GM11168 (cell line): Measurements from ENCODE around the gene LPCAT4.

Source experiments
- in situ Hi-C: fragments of 300-500 bp; cut with MboI; formaldehyde crosslinking; loops from one replicate; pipeline ENCODE4 v1.12.0; 2022; ENCODE audit warnings: low sequenced_read_pairs; ENCODE audit not compliant: unreplicated experiment

LPCAT4 gene

GRCh38 chr15:34338347-34338746 is 28.6 kb downstream of the LPCAT4 start:
- in situ Hi-C loops, result no loop called here

GRCh38 chr15:34337557-34338306 is 29.3 kb downstream of the LPCAT4 start, which contains the start of gene SLC12A6:
TSS of gene SLC12A6 (minus strand) at chr15:34337781. CDS start at chr15:34336680, 1,101 bp downstream.
- in situ Hi-C loops, result no loop called here

- in situ Hi-C loops, result no loop called here
Measured at GRCh38 chr15:34336991-34337556, 29.9 kb downstream of the LPCAT4 start.

DNA sequence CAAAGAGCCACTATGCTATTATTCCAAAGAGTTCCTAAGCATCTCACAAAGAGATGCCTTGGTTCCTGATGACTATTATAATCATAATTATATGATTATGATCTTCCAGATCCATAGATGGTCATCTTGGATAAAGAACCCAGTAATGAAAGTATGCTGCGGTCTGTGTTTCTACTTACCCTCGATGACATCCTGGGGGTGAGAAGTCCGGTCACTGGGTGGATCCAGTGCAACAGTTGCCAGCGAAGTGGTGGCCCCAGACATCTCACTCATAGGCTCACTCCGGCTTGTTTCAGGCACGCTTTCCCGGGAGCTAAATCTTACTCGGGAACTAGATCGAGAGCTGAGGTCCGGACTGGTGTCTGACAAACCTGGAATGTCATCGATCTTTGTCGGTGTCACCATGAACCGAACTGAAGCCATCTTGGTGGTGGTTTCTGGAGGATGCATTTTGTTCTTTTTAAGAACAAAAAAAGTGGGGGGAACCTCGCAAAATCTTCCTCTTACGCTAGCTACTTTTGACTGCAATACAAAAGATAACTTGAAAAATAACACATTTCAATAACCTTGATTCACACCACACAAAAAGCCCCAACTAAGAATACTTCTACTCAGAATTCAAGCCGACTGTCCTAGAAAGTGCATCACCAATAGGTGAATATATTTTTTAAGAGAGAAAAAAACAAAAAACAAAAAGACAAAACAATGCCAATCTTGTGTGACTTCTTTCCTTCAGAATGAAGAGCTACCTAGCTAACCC is 30.6 kb downstream of the LPCAT4 start:
- in situ Hi-C loops, result no loop called here

DNA sequence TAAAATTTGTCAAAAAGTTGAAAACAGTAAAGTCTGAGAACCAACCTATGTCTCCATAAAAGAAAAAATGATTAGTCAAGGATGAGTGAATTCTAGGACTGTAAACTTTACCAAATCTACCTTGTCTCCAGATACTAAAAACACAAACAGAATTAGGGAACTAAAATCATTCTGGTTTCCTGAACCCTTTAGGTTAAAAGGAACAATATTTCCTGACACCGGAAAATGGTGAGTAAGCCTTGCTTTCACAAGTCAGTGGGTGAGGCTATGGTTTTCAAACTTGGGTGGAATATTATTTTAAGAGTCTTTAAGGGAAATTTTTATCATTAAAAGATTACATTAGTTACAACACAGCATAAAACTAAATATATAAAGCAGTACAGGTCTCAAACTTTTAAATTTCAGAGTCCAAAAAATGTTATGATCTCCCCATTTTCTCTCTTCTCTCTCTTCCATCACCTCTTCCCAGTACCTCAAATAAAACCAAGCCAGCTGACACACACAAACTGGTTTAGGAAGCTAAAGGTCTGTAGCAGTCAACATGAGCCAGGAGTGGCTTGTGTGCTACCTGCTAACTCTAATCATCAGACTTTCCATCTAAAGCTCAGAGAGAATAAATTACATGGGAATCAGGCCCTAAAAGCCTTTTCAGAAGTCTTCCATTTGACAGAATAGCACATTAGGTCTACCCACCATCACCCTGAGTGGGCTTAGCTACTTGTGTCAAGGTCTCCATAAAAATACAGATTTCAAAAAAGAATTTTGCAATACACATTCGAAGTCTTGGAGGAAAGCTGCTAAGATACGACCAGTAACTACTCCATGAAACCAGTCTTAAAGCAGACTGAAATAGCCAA is 31.6 kb downstream of the LPCAT4 start:
- in situ Hi-C loops, result no loop called here

DNA sequence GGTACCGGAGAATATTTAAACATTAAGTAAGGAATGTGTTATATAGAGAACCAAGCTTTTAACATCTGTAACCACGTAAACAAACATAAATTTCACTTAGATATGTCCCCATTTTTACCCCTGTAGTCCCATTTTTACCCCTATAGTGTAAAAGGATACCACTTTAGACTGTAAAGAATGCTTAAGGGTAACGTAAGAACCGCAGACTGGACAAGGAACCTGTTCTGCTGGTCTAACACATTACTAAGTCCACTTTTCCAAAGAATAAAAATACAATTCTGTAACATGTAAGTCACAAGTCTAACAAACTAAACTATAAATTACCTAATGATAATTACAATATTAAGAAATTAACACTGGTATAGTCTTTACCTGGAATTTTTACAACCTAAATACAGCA is 32.3 kb downstream of the LPCAT4 start:
- in situ Hi-C loops, result no loop called here

GRCh38 chr15:34332553-34333120 is 34.4 kb downstream of the LPCAT4 start:
- in situ Hi-C loops, result no loop called here

GRCh38 chr15:34331809-34332208 is 35.2 kb downstream of the LPCAT4 start:
- in situ Hi-C loops, result no loop called here

DNA sequence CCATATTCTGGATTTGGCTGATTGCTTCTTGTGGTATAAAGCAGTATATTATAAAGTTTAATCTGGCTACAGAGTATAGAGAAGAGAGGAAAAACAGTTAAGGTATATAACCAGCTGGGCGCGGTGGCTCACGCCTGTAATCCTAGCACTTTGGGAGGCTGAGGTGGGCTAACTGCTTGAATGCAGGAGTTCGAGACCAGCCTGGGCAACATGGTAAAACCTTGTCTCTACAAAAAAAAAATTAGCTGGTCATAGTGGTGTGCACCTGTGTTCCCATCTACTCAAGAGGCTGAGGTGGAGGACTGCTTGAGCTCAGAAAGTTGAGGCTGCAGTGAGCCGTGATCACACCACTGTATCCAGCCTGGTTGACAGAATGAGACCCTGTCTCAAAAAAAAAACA is 36.7 kb downstream of the LPCAT4 start:
- in situ Hi-C loops, result no loop called here

- in situ Hi-C loops, result no loop called here
Measured at GRCh38 chr15:34329006-34329405, 38.0 kb downstream of the LPCAT4 start.

DNA sequence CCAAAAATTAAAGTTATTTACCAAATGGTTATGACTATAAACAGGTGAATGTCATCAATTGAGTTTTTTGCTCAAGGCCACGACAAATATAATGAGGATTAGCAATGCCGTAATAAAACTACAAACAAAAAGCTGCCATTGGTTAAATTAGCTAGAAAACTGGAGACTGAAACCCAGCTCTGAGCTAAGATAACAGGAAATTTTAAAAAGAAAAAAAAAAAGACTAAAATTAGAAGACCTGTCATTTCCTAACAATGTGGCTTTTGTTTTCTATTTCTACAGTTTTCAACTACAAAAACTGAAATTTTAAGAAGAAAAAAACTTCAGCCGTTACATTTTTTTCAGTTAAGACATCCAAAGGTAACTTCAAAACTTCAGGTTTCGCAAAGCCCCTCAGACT is 39.1 kb downstream of the LPCAT4 start:
- in situ Hi-C loops, result no loop called here

DNA sequence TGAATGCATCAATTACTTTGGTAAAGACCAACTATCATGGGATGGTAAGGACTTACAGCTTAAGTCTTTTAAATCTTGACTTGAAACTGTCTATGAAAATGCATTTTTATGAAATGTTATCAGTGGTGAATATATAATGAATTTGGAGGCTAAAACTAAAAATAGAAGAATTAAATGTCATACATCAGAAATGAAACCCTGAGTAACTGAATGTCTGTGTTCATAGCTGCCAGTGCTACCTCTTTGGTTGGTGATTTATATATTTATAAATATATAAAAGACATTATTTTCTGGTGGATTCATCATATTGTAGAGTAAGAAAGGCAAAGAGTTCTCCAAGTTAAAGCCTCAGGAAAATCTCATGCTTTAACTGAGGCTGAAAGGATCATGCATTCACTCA is 41.6 kb downstream of the LPCAT4 start:
- in situ Hi-C loops, result no loop called here

- in situ Hi-C loops, result no loop called here
Measured at GRCh38 chr15:34324933-34325332, 42.1 kb downstream of the LPCAT4 start.

GRCh38 chr15:34323217-34323616 is 43.8 kb downstream of the LPCAT4 start:
- in situ Hi-C loops, result no loop called here

GRCh38 chr15:34318277-34319079 is 48.5 kb downstream of the LPCAT4 start:
- in situ Hi-C loops, result no loop called here

DNA sequence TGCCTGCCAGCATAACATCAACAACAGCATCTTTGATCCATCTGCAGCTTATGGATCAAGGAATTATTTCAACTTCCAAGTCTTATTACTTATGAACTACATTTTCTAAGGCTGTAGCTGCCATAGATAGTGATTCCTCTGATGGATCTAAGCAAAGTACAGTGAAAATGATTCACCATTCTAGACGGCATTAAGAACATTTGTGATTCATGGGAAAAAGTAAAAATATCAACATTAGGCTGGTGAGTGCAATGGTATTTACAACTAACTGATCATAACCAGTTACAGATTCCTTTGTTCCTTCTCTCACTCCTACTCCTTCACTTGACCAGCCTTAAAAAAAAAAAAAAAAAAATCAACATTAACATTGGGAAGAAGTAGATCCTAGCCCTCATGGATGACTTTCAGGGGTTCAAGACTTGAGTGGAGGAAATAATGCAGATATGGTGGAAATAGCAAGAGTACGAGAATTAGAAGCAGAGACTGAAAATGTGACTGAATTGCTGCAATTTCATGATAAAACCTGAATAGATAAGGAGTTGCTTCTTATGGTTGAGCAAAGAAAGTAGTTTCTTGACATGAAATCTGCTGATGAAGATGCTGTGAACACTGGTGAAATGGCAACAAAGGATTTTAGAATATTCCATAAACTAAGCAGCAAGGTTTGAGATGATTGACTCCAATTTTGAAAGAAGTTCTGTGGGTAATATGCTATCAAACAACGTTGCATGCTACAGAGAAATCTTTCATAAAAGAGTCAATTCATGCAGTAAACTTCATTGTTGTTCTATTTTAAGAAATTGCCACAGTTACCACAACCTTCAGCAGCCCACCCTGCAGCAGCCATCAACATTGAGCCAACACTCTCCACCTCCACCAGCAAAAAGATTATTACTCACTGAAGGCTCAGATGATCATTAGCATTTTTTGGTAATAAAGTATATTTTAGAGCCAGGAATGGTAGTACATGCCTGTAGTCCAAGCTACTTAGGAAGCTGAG is 52.2 kb downstream of the LPCAT4 start:
- in situ Hi-C loops, result no loop called here

DNA sequence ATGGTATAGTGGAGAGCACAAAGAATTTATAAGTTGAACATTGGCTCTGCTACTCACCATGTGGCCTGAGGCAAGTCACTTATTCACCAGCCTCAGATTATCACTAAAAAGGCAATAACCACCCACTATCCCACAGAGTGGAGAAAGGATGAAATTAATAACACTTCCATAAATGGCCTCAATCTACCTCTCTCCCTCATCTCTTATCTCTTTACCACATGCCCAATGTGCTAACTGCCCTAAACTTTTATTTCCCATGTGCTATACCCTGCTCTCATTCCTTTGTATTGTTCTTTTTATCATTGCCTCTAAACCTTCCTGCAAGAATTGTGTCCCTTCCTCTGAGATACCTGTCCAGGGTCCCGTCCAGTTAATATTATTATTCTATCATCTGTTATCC is 55.4 kb downstream of the LPCAT4 start:
- in situ Hi-C loops, result no loop called here
